SU-DHL-6 (cell line): ENCODE measurements around the gene RPRD2.

Experiments
- H2AFZ ChIP-seq: fragments of 200-600 bp; sonication (generic); 2 replicates; pipeline ENCODE4 v1.6.1; 2014; ENCODE audit warnings: low read depth, mild to moderate bottlenecking, moderate library complexity, mixed read lengths, antibody characterized with exemption, low read length; ENCODE audit not compliant: severe bottlenecking
- H3F3A ChIP-seq: fragments of 200-600 bp; shearing (Covaris generic); 2 replicates; pipeline ENCODE4 v1.6.0; 2016; ENCODE audit warnings: antibody characterized with exemption, mild to moderate bottlenecking; ENCODE audit not compliant: insufficient read depth
- H3K27ac ChIP-seq: fragments of 200-600 bp; sonication (generic); 2 replicates; pipeline ENCODE4 v1.5.1; 2016; ENCODE audit warnings: low read depth, mild to moderate bottlenecking, low read length, moderate library complexity, mixed read lengths
- H3K27me3 ChIP-seq: fragments of 200-600 bp; sonication (generic), shearing (Covaris generic); 2 replicates; pipeline ENCODE4 v1.6.0; 2014; ENCODE audit warnings: mild to moderate bottlenecking, low read length
- H3K36me3 ChIP-seq: fragments of 200-600 bp; sonication (generic); 2 replicates; pipeline ENCODE4 v1.6.1; 2014; ENCODE audit warnings: mild to moderate bottlenecking, low read length, mixed read lengths
- H3K4me2 ChIP-seq: fragments of 300-600, 200-600 bp; shearing (Covaris generic), sonication (generic); 2 replicates; pipeline ENCODE4 v1.6.0; 2014; ENCODE audit warnings: low read length, low read depth, mild to moderate bottlenecking; ENCODE audit not compliant: poor library complexity, severe bottlenecking
- H3K4me3 ChIP-seq: fragments of 200-600 bp; sonication (generic); 2 replicates; pipeline ENCODE4 v1.5.1; 2014; ENCODE audit warnings: antibody characterized with exemption, low read length, mild to moderate bottlenecking, mixed read lengths; ENCODE audit not compliant: insufficient read depth, poor library complexity, severe bottlenecking
- H3K79me2 ChIP-seq: fragments of 200-600 bp; sonication (generic); 2 replicates; pipeline ENCODE4 v1.6.1; 2014; ENCODE audit warnings: mild to moderate bottlenecking, low read length, moderate library complexity; ENCODE audit not compliant: insufficient read depth
- H3K9ac ChIP-seq: fragments of 200-600 bp; sonication (generic); 2 replicates; pipeline ENCODE4 v1.7.0; 2014; ENCODE audit warnings: mild to moderate bottlenecking, low read length
- H3K9me2 ChIP-seq: fragments of 200-600 bp; sonication (generic); replicated peaks from 2 replicates; pipeline ENCODE4 v1.6.1; 2014; ENCODE audit warnings: low read length; ENCODE audit not compliant: insufficient read depth
- H3K9me3 ChIP-seq: fragments of 200-600 bp; sonication (generic); 2 replicates; pipeline ENCODE4 v1.6.1; 2014; ENCODE audit warnings: low read length, mixed read lengths; ENCODE audit not compliant: insufficient read depth
- H4K20me1 ChIP-seq: fragments of 200-600 bp; sonication (generic); 2 replicates; pipeline ENCODE4 v1.6.1; 2014; ENCODE audit warnings: low read depth, mild to moderate bottlenecking, antibody characterized with exemption, low read length, moderate library complexity, mixed read lengths
- CTCF ChIP-seq: fragments of 200-600 bp; sonication (generic); IDR thresholded peaks from one replicate; pipeline ENCODE4 v1.5.1; 2017; ENCODE audit warnings: antibody characterized with exemption, mild to moderate bottlenecking, low read length, moderate library complexity; ENCODE audit not compliant: insufficient read depth, poor library complexity, severe bottlenecking
- EZH2phosphoT487 ChIP-seq: fragments of 200-600 bp; sonication (generic), shearing (Covaris generic); conservative IDR thresholded peaks from 2 replicates; pipeline ENCODE4 v1.6.1; 2018; ENCODE audit warnings: mild to moderate bottlenecking, antibody characterized with exemption, low read length, moderate library complexity, mixed read lengths

RPRD2 gene

GRCh38 chr1:150514913-150515327 lies 151.0 kb downstream of the RPRD2 start:
- H3K36me3 ChIP-seq: no peaks in the 10 kb centered on the region
- TF ChIP-seq EZH2phosphoT487 (no peak), CTCF (no peak)
- no peaks in the 10 kb centered on the region for H4K20me1 ChIP-seq
- H3F3A ChIP-seq: peaks cover 9% of the 10 kb centered on the region; the same call in 1 of the 2 replicates
- H3K79me2 ChIP-seq: no peaks in the 10 kb centered on the region
- H2AFZ ChIP-seq: peak overlapping the region; percentile 96
- H3K4me3 ChIP-seq: peak overlapping the region; percentile 70
- peak overlapping the region; percentile 72 for H3K4me2 ChIP-seq
- peak overlapping the region; percentile 51 for H3K9ac ChIP-seq
- no peaks in the 10 kb centered on the region for H3K27me3 ChIP-seq
- no peaks in the 10 kb centered on the region for H3K9me3 ChIP-seq
- H3K9me2 ChIP-seq: no peaks in the 10 kb centered on the region
- no peak overlapping the region for H3K27ac ChIP-seq

- H3K36me3 ChIP-seq: no peaks in the 10 kb centered on the region
- peak within 1 kb of the TSS; percentile 70 for H3K4me3 ChIP-seq
- H4K20me1 ChIP-seq: no peaks in the 10 kb centered on the region
- H3K9me3 ChIP-seq: no peaks in the 10 kb centered on the region
- peak within 1 kb of the TSS; percentile 51 for H3K9ac ChIP-seq
- TF ChIP-seq CTCF (no peak), EZH2phosphoT487 (no peak)
- H3F3A ChIP-seq: peaks cover 12% of the 10 kb centered on the region; the same call in 1 of the 2 replicates
- H3K79me2 ChIP-seq: no peaks in the 10 kb centered on the region
- no peaks in the 10 kb centered on the region for H3K27me3 ChIP-seq
- H3K27ac ChIP-seq: no peak within 1 kb of the TSS
- H2AFZ ChIP-seq: peak within 1 kb of the TSS; percentile 96
- H3K4me2 ChIP-seq: peak within 1 kb of the TSS; percentile 72
- H3K9me2 ChIP-seq: no peaks in the 10 kb centered on the region
Measured at GRCh38 chr1:150515328-150516049, 151.5 kb downstream of the RPRD2 start, which contains the start of gene FALEC. Gene FALEC, plus strand, starts transcription at chr1:150515752.

DNA sequence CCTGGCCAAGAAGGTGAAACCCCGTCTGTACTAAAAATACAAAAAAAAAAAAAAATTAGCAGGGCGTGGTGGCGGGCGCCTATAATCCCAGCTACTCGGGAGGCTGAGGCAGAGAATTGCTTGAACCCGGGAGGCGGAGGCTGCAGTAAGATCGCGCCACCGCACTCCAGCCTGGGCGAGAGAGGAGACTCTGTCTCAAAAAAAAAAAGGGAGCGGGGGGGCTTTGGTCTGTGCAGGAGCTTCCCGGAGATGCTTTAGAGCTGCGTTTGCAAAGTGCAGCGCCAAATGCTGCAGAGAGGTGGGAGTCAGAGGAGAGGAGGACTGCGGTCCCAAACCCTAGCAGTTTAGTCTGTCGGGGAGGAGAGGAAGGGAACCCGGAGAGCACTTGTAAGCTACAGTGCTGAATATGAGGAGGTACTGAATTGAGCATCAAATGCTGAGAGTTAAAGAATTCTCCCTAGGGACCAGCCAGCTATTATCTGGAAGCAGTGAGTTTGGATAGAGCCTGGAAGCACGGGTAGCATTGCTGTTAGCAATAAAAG lies 152.2 kb downstream of the RPRD2 start:
- Histone ChIP-seq H3K36me3 (no peaks in the 10 kb centered on the region), H3K9me3 (no peaks in the 10 kb centered on the region), H3K9me2 (no peaks in the 10 kb centered on the region), H3F3A (peaks cover 12% of the 10 kb centered on the region; the same call in 1 of the 2 replicates), H3K79me2 (no peaks in the 10 kb centered on the region), H4K20me1 (no peaks in the 10 kb centered on the region), H3K27ac (no peak overlapping the region), H2AFZ (peak overlapping the region; percentile 96), H3K4me3 (peak overlapping the region; percentile 70), H3K4me2 (peak overlapping the region; percentile 72), H3K27me3 (no peaks in the 10 kb centered on the region), H3K9ac (peak overlapping the region; percentile 51)
- TF ChIP-seq EZH2phosphoT487 (no peak), CTCF (no peak)
